AG09309 (cell line): ENCODE measurements around the gene MX2.

Experiments
- DNase-seq: peaks from one replicate; pipeline ENCODE4 v3.0.0-alpha.2; 2010; ENCODE audit warnings: low read depth
- H3K4me3 ChIP-seq: 2 replicates; pipeline ENCODE4 v1.5.1; 2011; ENCODE audit warnings: mild to moderate bottlenecking, low read depth, low read length, moderate library complexity; ENCODE audit not compliant: control insufficient read depth
- TF ChIP-seq, protein P1 (sequence below): IDR thresholded peaks from 2 replicates; pipeline ENCODE4 v1.5.1; 2011; ENCODE audit warnings: mild to moderate bottlenecking, low read depth, low read length, inconsistent platforms; ENCODE audit not compliant: insufficient read depth, control insufficient read depth; ENCODE audit errors: missing control alignments

MX2 gene

GRCh38 chr21:41444703-41445464, 83.1 kb downstream of the MX2 start:
- TF ChIP-seq, protein P1, sequence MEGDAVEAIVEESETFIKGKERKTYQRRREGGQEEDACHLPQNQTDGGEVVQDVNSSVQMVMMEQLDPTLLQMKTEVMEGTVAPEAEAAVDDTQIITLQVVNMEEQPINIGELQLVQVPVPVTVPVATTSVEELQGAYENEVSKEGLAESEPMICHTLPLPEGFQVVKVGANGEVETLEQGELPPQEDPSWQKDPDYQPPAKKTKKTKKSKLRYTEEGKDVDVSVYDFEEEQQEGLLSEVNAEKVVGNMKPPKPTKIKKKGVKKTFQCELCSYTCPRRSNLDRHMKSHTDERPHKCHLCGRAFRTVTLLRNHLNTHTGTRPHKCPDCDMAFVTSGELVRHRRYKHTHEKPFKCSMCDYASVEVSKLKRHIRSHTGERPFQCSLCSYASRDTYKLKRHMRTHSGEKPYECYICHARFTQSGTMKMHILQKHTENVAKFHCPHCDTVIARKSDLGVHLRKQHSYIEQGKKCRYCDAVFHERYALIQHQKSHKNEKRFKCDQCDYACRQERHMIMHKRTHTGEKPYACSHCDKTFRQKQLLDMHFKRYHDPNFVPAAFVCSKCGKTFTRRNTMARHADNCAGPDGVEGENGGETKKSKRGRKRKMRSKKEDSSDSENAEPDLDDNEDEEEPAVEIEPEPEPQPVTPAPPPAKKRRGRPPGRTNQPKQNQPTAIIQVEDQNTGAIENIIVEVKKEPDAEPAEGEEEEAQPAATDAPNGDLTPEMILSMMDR, result no peak
- DNase-seq, result no peak
- no peak overlapping the region for H3K4me3 ChIP-seq

- no peak overlapping the region for H3K4me3 ChIP-seq
- TF ChIP-seq, protein P1, result no peak
- DNase-seq, result no peak
These were observed 83.6 kb downstream of the MX2 start for GRCh38 chr21:41445465-41445862.

- no peak for DNase-seq
- TF ChIP-seq, protein P1, result no peak
- H3K4me3 ChIP-seq, result no peak overlapping the region
These were observed 84.8 kb downstream of the MX2 start for GRCh38 chr21:41446586-41446985.

DNA sequence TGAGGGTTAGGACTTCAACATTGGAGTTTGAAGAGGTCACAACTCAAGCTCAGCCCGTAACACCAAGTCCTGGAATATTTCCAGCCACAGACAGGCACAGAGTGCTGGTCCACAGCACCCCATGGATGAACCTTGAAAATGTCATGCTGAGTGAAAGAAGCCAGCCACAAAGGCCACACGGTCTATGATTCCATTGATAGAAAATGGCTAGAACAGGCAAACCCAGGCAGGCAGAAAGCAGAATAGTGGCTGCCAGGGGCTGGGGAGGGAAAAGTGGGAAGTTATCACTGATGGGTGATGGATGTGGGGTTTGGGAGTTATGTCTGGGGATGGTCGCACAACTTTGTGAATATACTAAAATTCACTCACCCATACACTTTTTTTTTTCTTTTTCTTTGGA, 85.5 kb downstream of the MX2 start:
- no peak for DNase-seq
- TF ChIP-seq, protein P1, result no peak
- no peak overlapping the region for H3K4me3 ChIP-seq

- TF ChIP-seq, protein P1, result no peak
- no peak for DNase-seq
- no peak overlapping the region for H3K4me3 ChIP-seq
These were observed 87.8 kb downstream of the MX2 start for GRCh38 chr21:41449613-41450012.

- no peak for DNase-seq
- TF ChIP-seq, protein P1, result no peak
- H3K4me3 ChIP-seq, result no peak overlapping the region
These were observed 90.2 kb downstream of the MX2 start for GRCh38 chr21:41451753-41452676.
